Measurements from ENCODE around the gene COL4A6.

Gene COL4A6

DNA sequence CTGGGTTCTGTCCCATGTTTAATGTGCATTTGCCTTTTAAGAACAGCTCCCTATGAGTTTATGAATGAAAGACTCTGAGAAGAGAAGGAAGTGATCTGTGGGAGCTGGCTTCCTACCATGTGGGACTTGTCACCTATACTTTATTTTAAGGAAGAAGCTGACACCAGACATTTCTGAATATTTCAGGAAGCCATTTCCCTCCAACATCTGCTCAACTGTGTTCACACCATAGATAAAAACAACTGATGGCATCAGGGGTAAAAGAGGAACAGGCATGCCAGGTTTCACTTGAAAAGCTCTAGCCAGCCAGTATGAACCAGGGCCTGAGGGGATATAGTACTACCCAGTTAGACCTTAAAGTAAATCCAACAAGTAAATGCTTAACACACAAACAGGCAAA, 116.0 kb downstream of the COL4A6 start:
- Histone ChIP-seq H3K9me3 (ENCODE audit: control insufficient read depth, low read length) (no peaks in the 10 kb centered on the region), H3K4me3 (ENCODE audit: low read depth, low read length) (no peak overlapping the region), H3K79me2 (no peaks in the 10 kb centered on the region), H3K9ac (no peak overlapping the region), H3K27ac (no peak overlapping the region), H3K27me3 (ENCODE audit: control insufficient read depth, insufficient read depth, low read length) (no peaks in the 10 kb centered on the region), H3K4me2 (ENCODE audit: low read length) (no peak overlapping the region), H2AFZ (no peak overlapping the region), H3K36me3 (ENCODE audit: control insufficient read depth, insufficient read depth, low read length) (no peaks in the 10 kb centered on the region), H3K4me1 (no peaks in the 10 kb centered on the region)
- TF ChIP-seq CTCF (IDR thresholded peaks at IDR 0.05): no peak

DNA sequence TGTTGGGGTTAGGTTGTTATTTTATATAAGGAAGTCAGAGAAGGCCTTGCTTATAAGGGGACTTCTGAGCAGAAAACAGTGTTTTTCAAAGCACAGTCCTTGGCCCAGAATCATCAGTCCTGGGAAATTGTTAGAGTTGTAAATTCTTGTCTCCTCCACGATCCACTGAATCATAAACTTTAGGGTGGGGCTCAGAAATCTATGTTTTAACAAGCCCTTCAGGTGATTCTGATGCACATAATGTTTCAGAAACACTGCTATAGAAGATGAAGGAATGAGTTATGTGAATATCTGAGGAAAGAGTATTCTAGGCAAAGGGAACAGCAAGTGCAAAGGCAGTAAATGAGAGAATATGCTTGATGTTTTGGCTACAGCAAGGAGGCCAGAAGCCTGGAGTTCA, 121.8 kb downstream of the COL4A6 start:
- Histone ChIP-seq H3K9ac (no peak overlapping the region), H3K36me3 (ENCODE audit: control insufficient read depth, insufficient read depth, low read length) (no peaks in the 10 kb centered on the region), H3K79me2 (no peaks in the 10 kb centered on the region), H2AFZ (no peak overlapping the region), H3K4me3 (ENCODE audit: low read depth, low read length) (no peak overlapping the region), H3K9me3 (ENCODE audit: control insufficient read depth, low read length) (no peaks in the 10 kb centered on the region), H3K27me3 (ENCODE audit: control insufficient read depth, insufficient read depth, low read length) (no peaks in the 10 kb centered on the region), H3K4me1 (no peaks in the 10 kb centered on the region), H3K27ac (no peak overlapping the region), H3K4me2 (ENCODE audit: low read length) (no peak overlapping the region)
- no peak for TF ChIP-seq CTCF (IDR thresholded peaks at IDR 0.05)

DNA sequence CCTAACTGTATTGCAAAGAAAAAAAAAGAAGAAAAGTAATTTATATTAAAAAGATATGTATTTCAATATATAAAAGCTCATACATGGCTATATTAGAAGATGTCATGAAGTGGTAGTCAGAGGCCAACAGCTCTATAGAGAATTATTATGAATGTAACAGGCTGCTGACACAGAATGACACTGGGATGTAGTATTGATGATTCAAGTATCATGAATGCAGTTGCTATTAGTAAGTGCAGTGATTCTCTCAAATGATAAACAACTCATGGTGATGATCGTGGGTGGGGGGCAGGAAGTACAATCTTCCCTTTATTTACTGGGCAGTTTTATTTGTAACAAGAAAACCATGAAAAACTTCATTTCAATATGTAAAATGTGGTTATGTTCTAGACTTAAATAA, 124.6 kb downstream of the COL4A6 start:
- no peak overlapping the region for H3K4me2 ChIP-seq (ENCODE audit: low read length)
- H3K27me3 ChIP-seq (ENCODE audit: control insufficient read depth, insufficient read depth, low read length): no peaks in the 10 kb centered on the region
- H3K4me1 ChIP-seq: no peaks in the 10 kb centered on the region
- H3K9ac ChIP-seq: no peak overlapping the region
- no peak for TF ChIP-seq CTCF (IDR thresholded peaks at IDR 0.05)
- no peak overlapping the region for H2AFZ ChIP-seq
- H3K9me3 ChIP-seq (ENCODE audit: control insufficient read depth, low read length): no peaks in the 10 kb centered on the region
- no peak overlapping the region for H3K4me3 ChIP-seq (ENCODE audit: low read depth, low read length)
- no peaks in the 10 kb centered on the region for H3K79me2 ChIP-seq
- H3K36me3 ChIP-seq (ENCODE audit: control insufficient read depth, insufficient read depth, low read length): no peaks in the 10 kb centered on the region
- H3K27ac ChIP-seq: no peak overlapping the region

GRCh38 chrX:108312957-108313356, 125.3 kb downstream of the COL4A6 start:
- H3K79me2 ChIP-seq: no peaks in the 10 kb centered on the region
- no peaks in the 10 kb centered on the region for H3K27me3 ChIP-seq (ENCODE audit: control insufficient read depth, insufficient read depth, low read length)

More at GRCh38 chrX:108312957-108313356, 125.3 kb downstream of the COL4A6 start:
- Histone ChIP-seq H2AFZ (no peak overlapping the region), H3K36me3 (ENCODE audit: control insufficient read depth, insufficient read depth, low read length) (no peaks in the 10 kb centered on the region), H3K4me1 (no peaks in the 10 kb centered on the region), H3K9ac (no peak overlapping the region), H3K27ac (peak overlapping the region; percentile 20), H3K4me2 (ENCODE audit: low read length) (no peak overlapping the region), H3K9me3 (ENCODE audit: control insufficient read depth, low read length) (no peaks in the 10 kb centered on the region), H3K4me3 (ENCODE audit: low read depth, low read length) (no peak overlapping the region)
- TF ChIP-seq CTCF (IDR thresholded peaks at IDR 0.05): no peak
